Progenitor cell of endocrine pancreas (in vitro differentiated cells): ENCODE data around the gene ADGRF5. TPM values are rescaled to one million over a fixed set of nuclear protein-coding genes. Genes with fewer than 3 reads are reported as not detected.

Source experiments
- DNase-seq: peaks from one replicate; pipeline ENCODE4 v3.0.0; 2021; ENCODE audit warnings: low spot score; ENCODE audit not compliant: unreplicated experiment
- H3K27ac Mint-ChIP-seq: 2 replicates; pipeline ENCODE4 v1.8.0; 2021; ENCODE audit warnings: mild to moderate bottlenecking, moderate library complexity, mixed read lengths
- H3K27me3 Mint-ChIP-seq: 2 replicates; pipeline ENCODE4 v1.8.0; 2021; ENCODE audit warnings: mixed read lengths
- H3K36me3 Mint-ChIP-seq: 2 replicates; pipeline ENCODE4 v1.8.0; 2022; ENCODE audit warnings: mixed read lengths; ENCODE audit not compliant: insufficient read depth
- H3K4me1 Mint-ChIP-seq: 2 replicates; pipeline ENCODE4 v1.8.0; 2021; ENCODE audit warnings: low read depth, mixed read lengths
- H3K4me3 Mint-ChIP-seq: 2 replicates; pipeline ENCODE4 v1.8.0; 2021; ENCODE audit warnings: low read depth, mild to moderate bottlenecking, moderate library complexity, mixed read lengths
- H3K9me3 Mint-ChIP-seq: 2 replicates; pipeline ENCODE4 v1.8.0; 2021; ENCODE audit warnings: low read depth, mixed read lengths
- total RNA-seq: library from RNA; stranded (reverse); gene quantifications from 2 replicates; pipeline ENCODE4 v1.2.1, GENCODE V29; 2021
- TF ChIP-seq, protein P1 (sequence below): fragments of 200-600 bp; sonication (generic); IDR thresholded peaks from one replicate; pipeline ENCODE4 v1.5.0; 2021; ENCODE audit warnings: antibody characterized with exemption, mild to moderate bottlenecking; ENCODE audit not compliant: unreplicated experiment

The ADGRF5 gene
- total RNA-seq, 1 donor from 2014 or later: not detected

DNA sequence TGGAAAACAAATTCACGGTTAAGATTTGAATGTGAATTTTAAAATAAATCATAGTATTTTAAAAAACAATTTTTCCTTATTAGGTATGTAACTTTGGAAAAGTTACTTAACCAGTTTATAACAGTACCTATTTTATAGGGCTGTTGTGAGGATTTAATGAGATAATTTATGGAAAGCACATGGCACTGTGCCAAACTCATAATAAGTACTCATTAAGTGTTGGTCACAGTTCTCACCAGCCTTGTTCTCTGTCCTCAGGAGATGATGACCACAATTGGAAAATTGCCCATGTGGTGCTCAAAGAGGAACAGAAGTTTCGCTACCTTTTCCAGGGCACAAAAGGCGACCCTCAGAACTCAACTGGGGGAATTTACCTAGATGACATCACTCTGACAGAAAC lies 88.9 kb downstream of the ADGRF5 start:
- no peak overlapping the region for H3K27ac Mint-ChIP-seq
- H3K27me3 Mint-ChIP-seq: peaks cover 5% of the 10 kb centered on the region
- no peaks in the 10 kb centered on the region for H3K36me3 Mint-ChIP-seq
- no peak overlapping the region for H3K4me3 Mint-ChIP-seq
- TF ChIP-seq, protein P1, sequence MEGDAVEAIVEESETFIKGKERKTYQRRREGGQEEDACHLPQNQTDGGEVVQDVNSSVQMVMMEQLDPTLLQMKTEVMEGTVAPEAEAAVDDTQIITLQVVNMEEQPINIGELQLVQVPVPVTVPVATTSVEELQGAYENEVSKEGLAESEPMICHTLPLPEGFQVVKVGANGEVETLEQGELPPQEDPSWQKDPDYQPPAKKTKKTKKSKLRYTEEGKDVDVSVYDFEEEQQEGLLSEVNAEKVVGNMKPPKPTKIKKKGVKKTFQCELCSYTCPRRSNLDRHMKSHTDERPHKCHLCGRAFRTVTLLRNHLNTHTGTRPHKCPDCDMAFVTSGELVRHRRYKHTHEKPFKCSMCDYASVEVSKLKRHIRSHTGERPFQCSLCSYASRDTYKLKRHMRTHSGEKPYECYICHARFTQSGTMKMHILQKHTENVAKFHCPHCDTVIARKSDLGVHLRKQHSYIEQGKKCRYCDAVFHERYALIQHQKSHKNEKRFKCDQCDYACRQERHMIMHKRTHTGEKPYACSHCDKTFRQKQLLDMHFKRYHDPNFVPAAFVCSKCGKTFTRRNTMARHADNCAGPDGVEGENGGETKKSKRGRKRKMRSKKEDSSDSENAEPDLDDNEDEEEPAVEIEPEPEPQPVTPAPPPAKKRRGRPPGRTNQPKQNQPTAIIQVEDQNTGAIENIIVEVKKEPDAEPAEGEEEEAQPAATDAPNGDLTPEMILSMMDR: no peak
- peaks cover 13% of the 10 kb centered on the region for H3K4me1 Mint-ChIP-seq
- peaks cover 3% of the 10 kb centered on the region for H3K9me3 Mint-ChIP-seq
- no peak for DNase-seq

DNA sequence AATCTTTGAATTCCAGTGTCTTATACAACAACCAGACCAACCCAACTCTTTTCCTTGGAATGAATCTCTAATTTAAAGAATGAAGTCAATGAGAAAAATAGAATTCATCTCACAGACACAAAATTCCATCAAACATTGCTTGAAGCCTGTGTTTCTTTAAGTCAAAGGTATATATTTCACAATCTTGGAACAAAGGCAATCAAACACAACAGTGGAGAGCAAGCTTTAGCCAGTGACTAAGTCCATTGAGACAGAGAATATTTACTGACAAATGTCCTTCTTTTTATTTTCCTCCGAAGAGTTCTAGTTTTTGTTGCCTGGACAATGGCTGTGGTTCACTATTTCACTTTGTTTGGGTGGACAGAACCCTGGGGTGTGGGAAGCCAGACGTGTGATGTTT lies 92.8 kb downstream of the ADGRF5 start:
- DNase-seq: no peak
- H3K9me3 Mint-ChIP-seq: peaks cover 3% of the 10 kb centered on the region
- no peak overlapping the region for H3K27ac Mint-ChIP-seq
- peaks cover 5% of the 10 kb centered on the region for H3K27me3 Mint-ChIP-seq
- no peak overlapping the region for H3K4me3 Mint-ChIP-seq
- no peaks in the 10 kb centered on the region for H3K36me3 Mint-ChIP-seq
- TF ChIP-seq, protein P1: no peak
- H3K4me1 Mint-ChIP-seq: peaks cover 15% of the 10 kb centered on the region

DNA sequence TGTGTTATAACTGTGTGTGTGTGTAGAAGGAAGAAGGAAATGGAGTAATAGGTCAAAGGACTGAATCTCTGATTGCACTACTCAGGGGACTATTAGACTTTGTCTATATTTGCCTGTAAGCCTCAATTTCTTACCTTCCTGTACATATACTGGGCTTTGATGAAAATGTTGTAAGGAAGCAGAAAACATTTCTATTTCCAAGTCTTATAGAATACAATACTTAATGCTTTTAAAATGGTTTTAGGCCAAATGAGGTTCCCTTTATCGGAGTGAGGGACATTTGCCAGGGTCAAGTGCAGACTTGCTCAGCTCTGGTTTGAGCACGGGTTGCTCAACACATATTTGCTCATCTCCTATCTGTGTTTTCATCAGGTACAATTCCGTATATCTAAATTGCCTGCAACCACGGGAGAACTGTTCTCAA lies 100.3 kb downstream of the ADGRF5 start:
- DNase-seq: no peak
- H3K36me3 Mint-ChIP-seq: no peaks in the 10 kb centered on the region
- no peaks in the 10 kb centered on the region for H3K9me3 Mint-ChIP-seq
- peaks cover 19% of the 10 kb centered on the region for H3K4me1 Mint-ChIP-seq
- TF ChIP-seq, protein P1: no peak
- no peak overlapping the region for H3K27ac Mint-ChIP-seq
- peaks cover 6% of the 10 kb centered on the region for H3K27me3 Mint-ChIP-seq
- H3K4me3 Mint-ChIP-seq: no peak overlapping the region

DNA sequence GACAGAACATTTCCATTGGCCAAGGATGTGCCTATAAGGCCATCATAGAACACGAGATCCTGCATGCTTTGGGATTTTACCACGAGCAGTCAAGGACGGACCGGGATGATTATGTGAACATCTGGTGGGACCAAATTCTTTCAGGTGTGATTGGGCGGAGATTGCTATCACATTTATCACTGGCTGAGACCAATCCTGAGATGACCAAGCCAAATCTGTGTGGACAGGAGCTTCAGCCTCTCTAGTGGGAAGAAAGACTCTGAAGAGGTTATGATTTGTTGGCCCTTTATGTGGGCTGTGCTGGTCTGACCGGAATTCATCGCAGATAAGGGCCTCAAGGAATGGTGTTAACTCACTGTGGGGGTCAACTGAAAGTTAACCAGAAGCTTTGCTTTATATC lies 102.2 kb downstream of the ADGRF5 start:
- TF ChIP-seq, protein P1: no peak
- Mint-ChIP-seq H3K27me3 (peaks cover 6% of the 10 kb centered on the region), H3K27ac (peak overlapping the region; percentile 33), H3K4me1 (peaks cover 19% of the 10 kb centered on the region), H3K4me3 (no peak overlapping the region), H3K9me3 (no peaks in the 10 kb centered on the region), H3K36me3 (peaks cover 2% of the 10 kb centered on the region)
- DNase-seq: no peak

DNA sequence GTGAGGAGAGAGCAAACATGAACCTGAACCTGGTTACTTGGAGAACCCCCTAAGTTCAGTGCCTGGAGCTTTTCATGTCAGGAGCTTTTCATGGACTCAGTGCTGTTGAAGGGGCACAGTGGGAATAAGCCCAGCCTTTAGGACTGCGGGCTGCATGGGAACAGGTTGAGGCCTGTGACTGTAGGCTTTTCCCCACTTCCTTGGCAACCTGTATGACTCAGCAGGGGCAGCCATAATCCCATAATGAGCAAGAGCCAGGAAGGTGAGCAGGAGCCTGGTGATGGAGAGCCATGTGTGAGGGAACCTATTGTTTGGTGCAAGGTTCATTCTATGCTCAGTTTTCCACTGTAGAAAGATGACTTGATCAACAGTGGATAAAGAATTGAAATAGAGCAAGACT lies 105.1 kb downstream of the ADGRF5 start:
- Mint-ChIP-seq H3K36me3 (peaks cover 2% of the 10 kb centered on the region), H3K4me1 (peaks cover 12% of the 10 kb centered on the region), H3K27me3 (peaks cover 6% of the 10 kb centered on the region)

More for the DNA sequence above, 105.1 kb downstream of the ADGRF5 start:
- DNase-seq: no peak
- TF ChIP-seq, protein P1: no peak
- peaks cover 21% of the 10 kb centered on the region for H3K9me3 Mint-ChIP-seq
- H3K4me3 Mint-ChIP-seq: no peak overlapping the region
- H3K27ac Mint-ChIP-seq: peak overlapping the region; percentile 26
